Smooth muscle cell (in vitro differentiated cells): ENCODE results near the gene GPR180. TPM values are rescaled to one million over a fixed set of nuclear protein-coding genes. Genes with fewer than 3 reads are reported as not detected.

Source experiments
- DNase-seq: peaks from one replicate; lab custom pipeline; 2025; ENCODE audit not compliant: unreplicated experiment; lab: John Stamatoyannopoulos, UW
- H2AFZ ChIP-seq: fragments of 200-600 bp; sonication (generic); 2 replicates; pipeline ENCODE4 v1.6.0; 2016; ENCODE audit warnings: antibody characterized with exemption, low read depth, mild to moderate bottlenecking
- H3F3A ChIP-seq: fragments of 200-600 bp; sonication (generic); 2 replicates; pipeline ENCODE4 v1.6.0; 2017; ENCODE audit warnings: antibody characterized with exemption, low read depth
- H3K27ac ChIP-seq: fragments of 200-600 bp; sonication (generic); 2 replicates; pipeline ENCODE4 v1.5.1; 2016; ENCODE audit warnings: low read depth, mild to moderate bottlenecking
- H3K27me3 ChIP-seq: fragments of 200-600 bp; sonication (generic); 2 replicates; pipeline ENCODE4 v1.6.1; 2016; ENCODE audit warnings: low read depth, mild to moderate bottlenecking
- H3K36me3 ChIP-seq: fragments of 200-600 bp; sonication (generic); 2 replicates; pipeline ENCODE4 v1.5.1; 2016; ENCODE audit warnings: low read depth
- H3K4me1 ChIP-seq: fragments of 200-600 bp; sonication (generic); 2 replicates; pipeline ENCODE4 v1.5.1; 2016; ENCODE audit warnings: low read depth
- H3K4me2 ChIP-seq: fragments of 200-600 bp; sonication (generic); 2 replicates; pipeline ENCODE4 v1.6.0; 2016; ENCODE audit warnings: mild to moderate bottlenecking
- H3K4me3 ChIP-seq: fragments of 200-600 bp; sonication (generic); 2 replicates; pipeline ENCODE4 v1.5.1; 2016; ENCODE audit warnings: mild to moderate bottlenecking
- H3K79me2 ChIP-seq: fragments of 200-600 bp; sonication (generic); 2 replicates; pipeline ENCODE4 v1.6.0; 2016; ENCODE audit warnings: low read depth, mild to moderate bottlenecking
- H3K9ac ChIP-seq: fragments of 200-600 bp; sonication (generic); 2 replicates; pipeline ENCODE4 v1.6.0; 2016; ENCODE audit warnings: low read depth
- H3K9me3 ChIP-seq: fragments of 200-600 bp; sonication (generic); replicated peaks from 2 replicates; pipeline ENCODE4 v1.5.1; 2016; ENCODE audit warnings: low read depth
- H4K20me1 ChIP-seq: fragments of 200-600 bp; sonication (generic); 2 replicates; pipeline ENCODE4 v1.6.0; 2016; ENCODE audit warnings: low read depth
- WGBS: methylation state at CpG from one replicate; pipeline ENCODE4 v1.1.7; 2016; ENCODE audit warnings: low lambda C conversion rate; 5-methylcytosine and 5-hydroxymethylcytosine counted together
- polyA plus RNA-seq: library from polyadenylated mRNA; unstranded; fragments of >200 nt; fragmentation: Nextera tagmentation; extraction: Ambion mirVana; gene quantifications from 2 replicates; pipeline ENCODE4 v1.2.1, GENCODE V29; 2016
- total RNA-seq: library from RNA; depleted of rRNA; stranded (reverse); fragments of >200 nt; gene quantifications from 2 replicates; pipeline ENCODE4 v1.2.3, GENCODE V29; 2014
- TF ChIP-seq, protein P1 (sequence below): fragments of 200-600 bp; sonication (generic); IDR thresholded peaks from 2 replicates; pipeline ENCODE4 v1.5.1; 2017; ENCODE audit warnings: borderline replicate concordance, mild to moderate bottlenecking, antibody characterized with exemption; ENCODE audit not compliant: insufficient read depth, poor library complexity, severe bottlenecking

Gene GPR180
- total and polyA plus RNA-seq, 2 experiments from 2014 or later, result 10.8 to 25.0 TPM

DNA sequence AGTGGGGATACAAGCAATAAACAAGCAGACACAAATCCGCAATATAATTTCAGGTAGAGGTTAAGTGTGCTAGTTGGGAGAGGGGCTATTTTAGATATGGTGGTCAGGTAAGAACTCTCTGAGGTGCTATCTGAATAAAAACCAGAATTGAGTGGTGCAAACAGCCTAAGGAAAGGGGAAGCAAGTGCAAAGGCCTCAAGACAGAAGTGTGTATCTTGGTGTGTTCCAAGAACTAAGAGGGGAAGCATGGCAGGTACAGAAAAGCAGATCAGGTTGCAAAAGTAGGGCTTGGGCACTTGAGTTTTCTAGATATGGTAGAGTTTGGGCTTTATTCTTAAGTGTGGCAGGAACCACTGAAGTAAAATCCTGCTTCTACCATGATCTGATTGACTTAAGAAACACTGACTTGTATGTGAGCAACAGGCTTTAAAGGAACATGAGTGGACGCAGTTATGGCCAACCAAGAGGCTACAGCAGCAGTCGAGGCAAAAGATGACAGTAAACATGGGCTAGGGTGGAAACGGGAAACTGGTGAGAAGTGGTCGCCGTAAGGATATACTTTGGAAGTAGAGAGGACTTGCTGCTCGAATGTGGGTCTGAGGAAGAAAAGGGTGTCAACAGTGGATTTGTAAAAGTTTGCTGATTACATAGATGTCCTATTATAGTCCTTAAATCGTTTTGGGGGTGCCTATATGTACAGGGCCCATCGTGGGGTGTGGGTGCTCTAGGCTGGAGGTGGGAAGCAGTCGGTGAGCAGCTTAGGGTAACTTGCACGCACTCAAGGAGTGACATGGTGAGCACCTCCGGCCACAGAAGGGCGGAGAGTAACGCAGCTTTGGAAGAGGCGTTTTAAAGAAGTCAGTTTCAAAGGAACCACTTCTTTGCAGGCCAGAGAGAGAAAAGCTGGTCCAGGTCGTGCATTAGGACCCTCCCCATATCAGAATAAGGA is 6.4 kb upstream of the GPR180 start:
- peak overlapping the region; percentile 67 for H2AFZ ChIP-seq
- H3K27ac ChIP-seq, result peak overlapping the region; percentile 62
- H3K4me1 ChIP-seq, result peaks cover 11% of the 10 kb centered on the region
- peaks cover 7% of the 10 kb centered on the region for H3K36me3 ChIP-seq
- TF ChIP-seq, protein P1, sequence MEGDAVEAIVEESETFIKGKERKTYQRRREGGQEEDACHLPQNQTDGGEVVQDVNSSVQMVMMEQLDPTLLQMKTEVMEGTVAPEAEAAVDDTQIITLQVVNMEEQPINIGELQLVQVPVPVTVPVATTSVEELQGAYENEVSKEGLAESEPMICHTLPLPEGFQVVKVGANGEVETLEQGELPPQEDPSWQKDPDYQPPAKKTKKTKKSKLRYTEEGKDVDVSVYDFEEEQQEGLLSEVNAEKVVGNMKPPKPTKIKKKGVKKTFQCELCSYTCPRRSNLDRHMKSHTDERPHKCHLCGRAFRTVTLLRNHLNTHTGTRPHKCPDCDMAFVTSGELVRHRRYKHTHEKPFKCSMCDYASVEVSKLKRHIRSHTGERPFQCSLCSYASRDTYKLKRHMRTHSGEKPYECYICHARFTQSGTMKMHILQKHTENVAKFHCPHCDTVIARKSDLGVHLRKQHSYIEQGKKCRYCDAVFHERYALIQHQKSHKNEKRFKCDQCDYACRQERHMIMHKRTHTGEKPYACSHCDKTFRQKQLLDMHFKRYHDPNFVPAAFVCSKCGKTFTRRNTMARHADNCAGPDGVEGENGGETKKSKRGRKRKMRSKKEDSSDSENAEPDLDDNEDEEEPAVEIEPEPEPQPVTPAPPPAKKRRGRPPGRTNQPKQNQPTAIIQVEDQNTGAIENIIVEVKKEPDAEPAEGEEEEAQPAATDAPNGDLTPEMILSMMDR, result no peak
- no peak for DNase-seq
- peaks cover 42% of the 10 kb centered on the region for H3K79me2 ChIP-seq
- H3K27me3 ChIP-seq, result no peaks in the 10 kb centered on the region
- no peaks in the 10 kb centered on the region for H3K9me3 ChIP-seq
- peak overlapping the region; percentile 81 for H3K9ac ChIP-seq
- peak overlapping the region; percentile 74 for H3K4me3 ChIP-seq
- H3F3A ChIP-seq, result no peaks in the 10 kb centered on the region
- peaks cover 5% of the 10 kb centered on the region for H4K20me1 ChIP-seq
- H3K4me2 ChIP-seq, result peak overlapping the region; percentile 88
- 12% methylated on average over 16 of the region's 16 CpGs for WGBS

DNA sequence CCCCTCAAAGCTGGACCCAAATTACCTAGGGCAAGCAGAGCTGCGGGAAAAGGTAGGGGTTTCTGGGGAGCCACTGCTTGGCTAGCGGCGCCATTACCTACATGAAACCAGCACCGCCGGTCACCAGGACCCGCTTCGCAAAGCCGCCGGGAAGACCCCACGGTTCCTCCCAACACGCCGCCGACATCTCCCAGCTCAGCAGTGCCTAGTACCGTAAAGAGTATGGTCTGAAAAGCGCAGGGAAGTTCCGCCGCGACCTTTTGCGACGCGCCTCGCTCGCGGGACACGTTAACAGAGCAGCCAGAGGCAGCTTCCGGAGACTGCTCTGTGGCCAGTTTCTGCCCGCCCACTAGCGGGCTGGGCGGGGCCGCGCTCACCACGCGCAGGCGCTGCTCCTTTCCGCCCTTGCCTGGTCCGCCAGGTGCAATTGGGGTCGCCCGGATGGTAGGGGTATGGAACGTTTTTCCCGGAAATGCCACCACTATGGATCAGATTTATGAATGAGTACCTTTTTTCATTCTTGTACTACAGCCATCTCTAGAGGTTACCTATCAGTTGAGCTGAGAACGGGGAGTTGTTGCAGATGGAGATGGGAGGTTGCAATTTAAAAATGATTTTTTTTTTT is 5.6 kb upstream of the GPR180 start, which contains the start of gene TGDS:
Gene TGDS, minus strand, starts transcription at position 203 of the 625 bp plus-strand sequence. Its CDS starts 16 bp downstream, at position 187.
- Histone ChIP-seq H3K9ac (peak within 1 kb of the TSS; percentile 81), H3K27me3 (no peaks in the 10 kb centered on the region), H3K4me1 (peaks cover 11% of the 10 kb centered on the region), H3K79me2 (peaks cover 35% of the 10 kb centered on the region), H3K27ac (peak within 1 kb of the TSS; percentile 62), H3K9me3 (no peaks in the 10 kb centered on the region), H4K20me1 (peaks cover 5% of the 10 kb centered on the region), H3K4me3 (peak within 1 kb of the TSS; percentile 74), H3K4me2 (peak within 1 kb of the TSS; percentile 88), H3K36me3 (peaks cover 3% of the 10 kb centered on the region), H2AFZ (peak within 1 kb of the TSS; percentile 67), H3F3A (no peaks in the 10 kb centered on the region)
- 1% methylated on average over 41 of the region's 41 CpGs for WGBS
- TF ChIP-seq, protein P1, result no peak
- peak; percentile 33 for DNase-seq

GRCh38 chr13:94596575-94596971 is 5.1 kb upstream of the GPR180 start:
- no peaks in the 10 kb centered on the region for H3K36me3 ChIP-seq
- peak overlapping the region; percentile 67 for H2AFZ ChIP-seq
- peak overlapping the region; percentile 88 for H3K4me2 ChIP-seq
- peaks cover 5% of the 10 kb centered on the region for H4K20me1 ChIP-seq
- H3K9ac ChIP-seq, result no peak overlapping the region
- 77% methylated on average over 20 of the region's 20 CpGs for WGBS
- H3F3A ChIP-seq, result no peaks in the 10 kb centered on the region
- H3K4me3 ChIP-seq, result peak overlapping the region; percentile 74
- DNase-seq, result no peak
- H3K4me1 ChIP-seq, result peaks cover 11% of the 10 kb centered on the region
- no peak overlapping the region for H3K27ac ChIP-seq
- no peaks in the 10 kb centered on the region for H3K27me3 ChIP-seq
- TF ChIP-seq, protein P1, result no peak
- H3K9me3 ChIP-seq, result no peaks in the 10 kb centered on the region
- H3K79me2 ChIP-seq, result peaks cover 30% of the 10 kb centered on the region
